HG03135 (cell line): ENCODE data around the gene THBS3.
"Not testable (repeated sequence)": the region's sequence is repeated elsewhere in the genome, so short reads cannot be mapped to it uniquely, and the experiment has no call there.

ENCODE experiments used
- ATAC-seq: cut with Tn5 transposase; IDR thresholded peaks from one replicate; pipeline ENCODE4 v1.9.1; 2021; ENCODE audit warnings: mild to moderate bottlenecking, moderate library complexity; ENCODE audit not compliant: unreplicated experiment

Gene THBS3

DNA sequence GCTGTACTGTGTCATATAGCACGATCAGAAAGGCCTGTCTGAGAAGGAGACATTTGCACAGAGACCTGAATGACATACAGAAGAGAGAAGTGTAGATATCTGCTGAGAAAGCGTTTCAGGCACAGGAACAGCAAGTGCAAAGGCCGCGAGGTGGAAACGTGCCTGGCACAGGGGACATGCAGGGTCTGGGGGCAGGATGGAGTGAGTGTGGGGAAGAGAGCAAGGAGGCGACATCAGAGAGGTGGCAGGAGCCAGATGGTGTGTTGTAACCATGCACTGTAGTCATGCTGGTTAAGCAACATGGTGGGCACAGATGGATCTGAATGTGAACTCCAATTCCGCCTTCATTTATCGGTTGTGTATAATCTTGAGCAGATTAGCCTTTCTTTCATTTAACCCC lies 47.6 kb downstream of the THBS3 start:
- ATAC-seq, result no peak

GRCh38 chr1:155158991-155159390 lies 48.7 kb downstream of the THBS3 start:
- ATAC-seq, result no peak

- ATAC-seq, result not testable (repeated sequence)
Measured at GRCh38 chr1:155155996-155156643, 51.6 kb downstream of the THBS3 start.
